ENCODE data around the gene SINHCAF.
"Not testable (repeated sequence)": the region's sequence is repeated elsewhere in the genome, so short reads cannot be mapped to it uniquely, and the experiment has no call there.

SINHCAF gene

DNA sequence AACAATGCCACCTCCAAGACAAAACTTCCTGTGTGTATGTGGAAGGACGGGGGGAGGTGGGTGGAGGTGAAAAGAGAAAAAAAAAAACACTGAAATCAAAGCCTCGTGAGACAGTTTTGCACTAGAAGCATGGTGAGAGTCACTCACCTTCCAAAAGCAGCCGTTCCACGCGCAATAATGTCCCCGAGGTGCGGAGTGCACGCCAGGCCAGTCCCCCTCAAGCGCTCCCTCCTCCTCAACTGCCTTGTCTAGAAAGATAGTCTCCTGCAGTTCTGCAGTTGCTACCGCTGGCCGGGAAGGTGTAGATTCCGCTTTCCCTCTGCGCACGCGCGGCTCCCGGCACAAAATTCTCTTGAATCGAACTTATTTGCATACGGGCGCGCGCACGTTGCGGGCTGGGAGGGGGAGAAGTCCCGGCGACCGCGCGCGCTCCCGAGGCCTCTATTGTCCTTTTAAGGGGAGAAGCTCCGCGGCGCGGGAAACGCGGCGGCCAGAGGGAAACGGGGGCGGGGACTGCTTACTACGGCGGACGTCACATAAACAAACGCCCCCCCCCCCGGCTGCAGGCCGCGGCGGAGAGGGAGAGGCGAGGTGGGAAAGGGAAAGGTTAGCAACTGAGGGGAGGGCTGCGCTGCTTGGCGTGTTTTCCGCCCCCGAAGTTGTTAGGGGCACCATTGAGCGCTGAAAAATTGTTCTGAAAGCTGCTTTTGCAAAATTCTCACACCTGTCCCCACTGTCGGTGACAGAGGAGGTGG, at the start of gene SINHCAF:
SINHCAF (minus strand) TSS at position 274 of the 755 bp plus-strand sequence. CDS start 27,946 bp downstream, outside the sequence.
- Histone ChIP-seq H3K36me3 (replicated peaks) (no peaks in the 10 kb centered on the region), H3K27ac (peak within 1 kb of the TSS; percentile 93), H3K27me3 (replicated peaks) (no peaks in the 10 kb centered on the region), H3K4me3 (ENCODE audit: low read depth, low read length) (peak within 1 kb of the TSS; percentile 92)
- DNase-seq: peak; percentile 99
- TF ChIP-seq CTCF (IDR thresholded peaks at IDR 0.05; ENCODE audit: low read depth, low read length, missing control alignments): no peak
- in situ Hi-C loops (cut with HindIII; ENCODE audit: low pct_ligation_motif_present, low sequenced_read_pairs): no loop called here

DNA sequence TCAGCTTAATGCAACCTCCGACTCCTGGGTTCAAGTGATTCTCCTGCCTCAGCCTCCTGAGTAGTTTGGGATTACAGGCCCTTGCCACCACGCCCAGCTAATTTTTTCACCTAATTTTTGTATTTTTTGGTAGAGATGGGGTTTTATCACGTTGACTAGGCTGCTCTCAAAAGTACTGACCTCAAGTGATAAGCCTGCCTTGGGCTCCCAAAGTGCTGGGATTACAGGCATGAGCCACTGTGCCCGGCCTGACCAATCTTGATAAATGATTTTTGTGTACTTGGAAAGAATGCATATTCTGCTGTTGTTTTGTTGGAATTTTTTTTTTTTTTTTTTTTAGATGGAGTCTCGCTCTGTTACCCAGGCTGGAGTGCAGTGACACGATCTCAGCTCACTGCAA, 49.5 kb upstream of the SINHCAF start:
- DNase-seq; H3K27ac ChIP-seq; H3K36me3 ChIP-seq (replicated peaks); H3K4me3 ChIP-seq (ENCODE audit: low read depth, low read length); H3K27me3 ChIP-seq (replicated peaks): not testable (repeated sequence)
- in situ Hi-C loops (cut with HindIII; ENCODE audit: low pct_ligation_motif_present, low sequenced_read_pairs): loop anchor here (25.0 kb wide), 1 partner anchor 262 kb away; no protein-coding TSS in a partner anchor

DNA sequence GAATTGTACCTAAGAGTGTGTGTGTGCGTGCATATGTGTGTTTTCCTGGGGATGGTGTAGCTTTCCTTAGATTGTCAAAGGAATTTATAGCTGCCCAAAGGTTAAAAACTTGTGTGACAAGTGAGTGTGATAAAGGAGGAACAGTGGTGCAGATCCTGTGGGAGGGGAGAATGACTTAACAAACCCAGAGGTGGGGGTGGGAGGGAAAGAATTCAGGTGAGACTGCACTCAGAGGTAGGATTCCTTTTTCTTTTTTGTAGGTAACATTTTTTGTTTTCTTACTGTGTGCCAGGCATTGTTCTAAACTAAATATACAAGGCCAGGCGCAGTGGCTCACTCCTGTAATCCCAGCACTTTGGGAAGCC, 45.3 kb upstream of the SINHCAF start:
- TF ChIP-seq CTCF (IDR thresholded peaks at IDR 0.05; ENCODE audit: low read depth, low read length, missing control alignments): no peak
- H3K27ac ChIP-seq: no peak overlapping the region
- H3K4me3 ChIP-seq (ENCODE audit: low read depth, low read length): no peak overlapping the region
- H3K27me3 ChIP-seq (replicated peaks): no peaks in the 10 kb centered on the region
- DNase-seq: no peak
- no peaks in the 10 kb centered on the region for H3K36me3 ChIP-seq (replicated peaks)
- in situ Hi-C loops (cut with HindIII; ENCODE audit: low pct_ligation_motif_present, low sequenced_read_pairs): no loop called here

DNA sequence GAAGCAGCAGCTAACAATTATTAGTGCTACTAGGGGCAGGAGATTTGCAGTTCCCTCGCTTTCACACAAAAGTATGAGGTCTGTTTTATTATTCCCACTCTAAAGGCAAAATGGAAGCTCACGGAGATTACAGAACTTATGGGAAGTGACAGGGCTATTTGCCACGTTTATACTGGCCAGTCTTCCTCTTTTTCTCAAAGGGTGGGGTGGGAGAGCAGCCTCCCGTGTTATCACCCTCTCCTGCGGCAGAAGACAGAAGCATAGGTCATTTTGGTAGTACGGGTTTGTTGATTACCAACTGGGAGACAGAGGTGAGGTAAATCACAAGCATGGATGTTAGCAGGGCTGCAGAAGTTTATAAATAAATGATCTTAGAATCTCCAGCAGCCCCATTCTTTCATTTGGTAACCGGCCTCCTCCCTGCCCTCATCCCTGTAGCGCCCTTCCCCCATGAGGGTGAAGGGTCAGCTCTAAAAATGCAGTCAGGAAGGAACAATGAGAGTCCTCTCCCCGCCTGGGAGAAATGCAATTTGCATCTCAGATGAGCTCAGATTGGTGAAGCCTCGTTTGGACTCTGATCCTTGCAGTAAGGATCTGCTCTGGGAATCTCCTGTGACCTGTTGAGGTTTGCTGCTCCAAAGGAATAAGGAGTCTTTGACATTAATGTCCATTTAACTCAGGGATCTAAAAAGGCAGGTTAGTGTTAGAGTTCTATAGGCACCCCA, 44.7 kb upstream of the SINHCAF start:
- TF ChIP-seq CTCF (IDR thresholded peaks at IDR 0.05; ENCODE audit: low read depth, low read length, missing control alignments): no peak
- in situ Hi-C loops (cut with HindIII; ENCODE audit: low pct_ligation_motif_present, low sequenced_read_pairs): no loop called here
- no peak overlapping the region for H3K27ac ChIP-seq
- H3K27me3 ChIP-seq (replicated peaks): no peaks in the 10 kb centered on the region
- H3K36me3 ChIP-seq (replicated peaks): no peaks in the 10 kb centered on the region
- no peak overlapping the region for H3K4me3 ChIP-seq (ENCODE audit: low read depth, low read length)
- DNase-seq: no peak

- in situ Hi-C loops (cut with HindIII; ENCODE audit: low pct_ligation_motif_present, low sequenced_read_pairs): no loop called here
- peak overlapping the region; percentile 27 for H3K4me3 ChIP-seq (ENCODE audit: low read depth, low read length)
- no peak for TF ChIP-seq CTCF (IDR thresholded peaks at IDR 0.05; ENCODE audit: low read depth, low read length, missing control alignments)
These were observed 44.0 kb upstream of the SINHCAF start for GRCh38 chr12:31369712-31370521.

More at GRCh38 chr12:31369712-31370521, 44.0 kb upstream of the SINHCAF start:
- Histone ChIP-seq H3K27me3 (replicated peaks) (no peaks in the 10 kb centered on the region), H3K36me3 (replicated peaks) (no peaks in the 10 kb centered on the region), H3K27ac (no peak overlapping the region)
- peak; percentile 24 for DNase-seq
